ENCODE measurements around the gene UFSP2.
"Not testable (repeated sequence)": the region's sequence is repeated elsewhere in the genome, so short reads cannot be mapped to it uniquely, and the experiment has no call there.

UFSP2 gene

DNA sequence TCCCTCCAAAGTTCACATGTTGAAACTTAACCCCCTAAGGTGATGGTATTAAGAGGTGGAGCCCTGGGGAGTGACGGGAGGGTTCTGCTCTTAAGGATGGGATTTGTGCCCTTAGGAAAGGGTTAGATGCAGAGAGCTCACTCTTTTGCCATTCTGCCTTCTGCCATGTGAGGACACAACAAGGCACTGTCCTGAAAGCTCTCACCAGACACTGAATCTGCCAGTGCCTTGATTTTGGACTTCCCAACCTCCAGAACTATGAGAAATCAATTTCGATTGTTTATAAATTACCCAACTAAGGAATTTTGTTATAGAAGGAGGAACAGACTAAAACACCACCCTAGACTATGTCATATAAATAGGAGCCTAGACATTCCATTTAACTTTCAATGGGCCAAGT is 41.7 kb downstream of the UFSP2 start:
- DNase-seq (ENCODE audit: low read depth) = no peak

DNA sequence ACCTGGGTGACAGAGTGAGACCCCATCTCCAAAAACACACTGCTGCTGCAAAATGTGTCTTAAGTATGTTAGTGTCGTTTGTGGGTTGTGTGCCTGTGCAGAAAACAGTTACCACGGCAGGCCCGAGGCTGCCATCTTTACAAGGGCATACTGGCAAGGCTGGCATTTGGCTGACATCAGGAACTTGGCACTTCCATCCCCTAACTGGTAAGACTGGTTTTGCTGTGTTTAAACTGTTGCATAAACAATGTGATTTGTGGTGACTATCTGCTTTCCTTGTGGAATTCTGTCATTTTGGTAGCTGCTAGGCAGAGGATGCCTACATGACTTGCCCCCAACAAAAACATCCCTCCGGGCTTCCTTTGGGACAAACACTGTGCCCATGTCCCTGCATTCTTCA is 42.3 kb downstream of the UFSP2 start:
- no peak for DNase-seq (ENCODE audit: low read depth)

DNA sequence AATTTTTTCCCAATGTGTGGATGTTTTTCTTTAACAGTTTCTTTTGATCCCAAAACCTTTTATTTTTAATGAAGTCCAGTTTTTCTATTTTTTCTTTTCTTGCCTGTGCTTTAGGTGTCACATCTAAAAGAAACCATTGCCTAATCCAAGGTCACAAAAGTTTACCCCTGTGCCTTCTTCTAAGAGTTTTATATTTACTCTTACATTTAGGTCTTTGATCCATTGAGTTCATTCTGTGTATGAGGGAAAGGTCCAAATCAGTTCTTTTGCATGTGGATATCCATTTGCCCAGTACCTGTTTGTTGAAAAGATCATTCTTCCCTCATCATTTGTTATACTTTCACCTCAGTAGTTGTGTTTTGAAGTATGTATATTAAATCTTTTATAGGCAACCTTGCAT is 43.0 kb downstream of the UFSP2 start:
- no peak for DNase-seq (ENCODE audit: low read depth)

DNA sequence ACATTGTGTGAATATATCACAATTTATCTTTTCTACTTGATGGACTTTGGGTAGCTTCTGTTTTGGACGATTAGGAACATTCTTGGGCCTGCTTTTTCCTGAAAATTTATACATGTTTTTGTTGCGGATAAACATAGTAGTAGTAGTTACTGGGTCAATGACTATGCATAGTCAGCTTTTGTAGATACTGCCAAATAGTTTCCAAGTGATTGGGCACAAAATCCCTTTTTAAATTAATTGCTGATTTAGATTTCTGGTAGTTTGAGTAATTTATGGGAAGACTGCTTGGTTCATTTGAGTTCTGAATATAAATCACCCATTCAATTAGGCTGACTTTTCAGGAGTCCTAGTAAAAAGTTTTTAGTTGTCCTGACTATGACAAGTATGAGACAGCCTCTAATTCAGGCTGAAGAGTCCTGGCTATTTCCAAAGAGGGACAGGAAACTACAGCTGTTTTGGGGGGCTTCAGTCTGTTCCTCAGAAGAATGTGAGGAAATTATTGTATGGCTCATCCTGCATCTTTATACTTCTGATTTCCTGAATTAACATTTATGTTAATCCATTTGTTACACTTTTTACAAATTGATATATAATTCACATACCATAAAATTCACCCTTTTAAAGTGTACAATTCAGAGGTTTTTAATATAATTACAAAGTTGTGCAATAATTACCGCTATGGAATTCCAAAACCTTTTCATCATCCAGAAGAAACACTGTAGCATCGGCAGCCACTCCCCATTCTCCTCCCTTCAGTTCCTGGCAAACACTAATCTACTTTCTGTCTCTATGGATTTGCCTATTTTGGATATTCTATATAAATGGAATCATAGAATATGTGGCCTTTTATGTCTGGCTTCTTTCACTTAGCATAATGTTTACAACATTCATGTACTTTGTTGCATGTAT is 44.2 kb downstream of the UFSP2 start:
- no peak for DNase-seq (ENCODE audit: low read depth)

DNA sequence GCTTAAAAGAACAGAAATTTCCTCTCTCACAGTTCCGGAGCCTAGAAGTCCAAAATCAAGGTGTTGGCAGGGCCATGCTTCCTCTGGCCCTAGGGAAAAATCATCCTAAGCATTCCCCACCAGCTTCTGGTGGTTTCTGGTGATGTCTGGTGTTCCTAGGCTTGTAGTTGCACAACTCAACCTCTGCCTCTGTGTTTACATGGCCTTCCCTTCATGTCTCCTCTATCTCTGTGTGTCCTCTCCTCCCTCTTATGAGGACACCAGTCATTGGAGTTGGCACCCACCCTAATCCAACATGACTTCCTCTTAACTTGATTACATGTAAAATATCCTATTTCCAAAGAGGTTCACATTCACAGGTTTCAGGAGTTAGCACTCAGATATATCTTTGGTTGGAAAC is 45.4 kb downstream of the UFSP2 start:
- DNase-seq (ENCODE audit: low read depth) = no peak

DNA sequence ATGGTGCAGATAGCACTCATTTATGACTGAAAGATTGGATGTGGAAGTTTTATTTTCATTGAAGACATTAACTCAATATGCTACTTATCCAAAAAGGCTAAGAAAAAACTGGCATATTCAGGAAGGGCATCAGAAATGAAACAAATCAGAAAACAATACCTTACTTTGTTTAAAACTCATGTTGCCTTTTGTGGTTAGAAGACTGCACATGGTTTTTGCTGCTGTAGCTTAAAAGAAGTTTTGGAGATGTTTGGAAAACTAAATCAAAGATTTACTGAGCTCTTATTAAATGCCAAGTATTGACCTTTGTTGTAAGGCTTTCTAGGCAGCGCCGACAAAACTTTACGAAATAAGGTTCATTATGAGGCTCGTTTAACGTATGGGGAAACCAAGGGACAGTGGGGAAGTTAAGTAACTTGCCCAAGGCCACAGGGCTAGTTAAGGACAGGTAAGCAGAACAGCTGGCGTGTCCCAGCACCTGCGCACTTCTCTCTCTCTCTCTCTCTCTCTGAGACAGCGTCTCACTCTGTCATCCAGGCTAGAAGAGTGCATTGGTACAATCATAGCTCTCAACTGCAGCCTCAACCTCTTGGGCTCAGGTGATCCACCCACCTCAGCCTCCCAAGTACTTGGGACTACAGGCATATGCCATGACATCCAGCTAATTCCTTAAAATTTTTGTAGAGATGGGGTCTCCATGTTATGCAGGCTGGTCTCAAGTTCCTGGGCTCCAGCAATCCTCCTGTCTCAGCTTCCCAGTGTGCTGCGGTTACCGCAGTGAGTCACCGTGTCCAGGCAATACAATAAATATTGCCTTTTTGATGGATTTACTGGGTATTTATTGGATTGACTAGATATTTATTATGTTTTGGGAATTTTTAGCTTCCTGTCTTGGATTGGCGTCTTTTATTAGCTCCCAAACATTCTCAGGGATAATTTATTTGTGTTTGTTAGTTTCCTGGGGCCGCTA is 46.2 kb downstream of the UFSP2 start:
- no peak for DNase-seq (ENCODE audit: low read depth)

DNA sequence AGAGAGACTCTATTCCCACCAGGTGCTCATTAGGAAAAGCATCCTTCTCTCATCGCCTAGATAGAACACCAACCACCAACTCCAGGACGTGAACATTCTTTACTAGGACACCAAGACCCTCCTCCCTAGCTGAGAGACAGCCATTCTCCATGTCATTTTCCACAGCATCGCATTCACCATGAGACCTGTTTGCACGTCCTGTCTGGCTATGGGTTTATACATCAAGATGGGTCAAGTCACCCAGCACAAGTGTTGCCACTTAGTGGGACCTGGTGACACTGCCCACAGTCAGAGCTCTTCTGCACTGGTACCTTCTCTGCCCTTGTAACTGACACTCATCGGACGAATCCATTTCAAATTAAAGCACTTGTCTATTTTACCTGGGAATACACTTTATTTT is 47.5 kb downstream of the UFSP2 start:
- DNase-seq (ENCODE audit: low read depth) = no peak

DNA sequence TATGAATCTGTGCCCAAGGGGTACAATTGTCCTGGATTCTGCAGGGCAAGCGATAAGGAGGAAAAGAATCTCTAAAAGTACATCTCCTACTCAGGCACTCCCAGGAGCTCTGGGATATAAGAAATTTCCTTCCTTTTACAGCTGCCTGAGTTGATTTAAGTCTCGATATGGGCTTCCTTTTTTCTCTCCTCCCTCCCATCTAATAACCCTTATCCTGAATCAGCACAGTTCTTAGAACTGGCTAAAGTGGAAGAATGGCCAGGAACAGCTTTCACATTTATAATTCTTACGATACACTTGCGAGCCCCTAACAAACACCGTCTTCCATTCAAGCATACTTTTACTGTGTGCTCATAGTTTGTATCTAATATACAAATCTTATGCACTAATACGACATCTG is 51.2 kb downstream of the UFSP2 start:
- no peak for DNase-seq (ENCODE audit: low read depth)

DNA sequence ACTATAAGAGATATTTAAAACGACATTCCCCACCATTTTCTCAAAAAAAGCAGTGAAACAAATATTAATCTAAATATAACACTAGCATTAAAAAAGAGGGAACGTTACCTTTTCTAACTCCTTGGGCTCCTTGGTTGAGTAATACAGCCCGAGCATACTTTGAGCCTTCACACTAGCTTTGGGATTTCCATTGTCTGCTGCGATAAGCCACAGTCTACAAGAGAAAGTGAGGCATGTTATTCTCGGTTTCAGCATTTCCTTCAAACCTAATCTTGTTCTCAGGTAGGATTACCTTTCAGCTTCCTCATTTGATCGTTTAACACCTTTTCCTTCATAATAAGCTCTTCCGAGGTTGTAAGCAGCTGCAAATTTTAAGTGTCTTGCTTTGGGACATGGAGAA is 51.7 kb downstream of the UFSP2 start:
- no peak for DNase-seq (ENCODE audit: low read depth)

DNA sequence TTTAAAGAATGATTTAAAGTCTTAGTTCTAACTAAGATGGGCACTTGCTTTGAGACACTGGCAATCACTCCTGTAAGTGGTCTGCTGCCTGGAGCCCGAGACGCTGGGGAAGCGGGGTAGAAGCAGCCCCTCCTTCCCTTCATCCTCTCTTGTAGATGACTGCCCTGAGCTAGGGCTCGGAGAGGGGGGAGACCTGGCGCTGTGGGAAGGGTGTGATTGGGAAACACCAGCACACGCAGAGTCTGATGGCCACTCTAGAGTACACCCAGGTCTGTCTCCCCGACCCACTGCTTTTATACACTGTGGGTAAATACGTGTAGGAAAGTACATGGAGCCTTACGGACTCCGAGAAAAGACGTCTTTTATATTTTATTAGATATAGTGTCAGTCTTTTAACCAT is 54.1 kb downstream of the UFSP2 start:
- no peak for DNase-seq (ENCODE audit: low read depth)

DNA sequence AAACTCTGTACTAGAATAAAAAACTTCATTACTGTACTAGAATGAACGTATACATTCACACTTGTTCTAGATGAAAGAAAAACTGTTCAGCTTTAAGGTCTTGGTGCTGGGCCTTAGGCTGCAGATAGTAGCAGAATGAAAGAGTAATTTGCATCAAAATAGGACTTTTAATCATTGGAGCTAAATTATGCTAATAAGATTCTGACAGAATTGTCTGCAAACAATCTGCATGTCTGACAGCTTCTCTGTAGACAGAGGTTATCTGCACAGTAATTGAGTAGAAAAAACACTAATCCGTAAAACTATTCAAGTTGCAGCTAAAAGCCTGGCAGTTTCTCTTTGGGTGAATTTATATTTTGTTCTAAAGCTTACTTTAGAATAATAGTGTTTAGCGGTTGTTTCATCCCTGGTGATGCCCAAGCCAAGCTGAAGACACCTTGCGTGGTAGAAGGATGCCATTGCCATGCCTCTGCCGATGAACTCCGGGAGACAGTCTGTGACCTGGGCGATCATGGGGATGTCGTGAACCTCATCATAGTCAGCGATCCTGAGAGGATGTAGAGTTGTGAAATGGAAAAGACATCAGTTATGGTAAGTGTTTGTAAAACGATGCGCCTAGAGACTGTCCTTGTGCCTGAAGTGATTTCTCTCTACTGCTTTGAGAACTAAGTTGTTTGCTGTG is 55.4 kb downstream of the UFSP2 start:
- DNase-seq (ENCODE audit: low read depth) = no peak

DNA sequence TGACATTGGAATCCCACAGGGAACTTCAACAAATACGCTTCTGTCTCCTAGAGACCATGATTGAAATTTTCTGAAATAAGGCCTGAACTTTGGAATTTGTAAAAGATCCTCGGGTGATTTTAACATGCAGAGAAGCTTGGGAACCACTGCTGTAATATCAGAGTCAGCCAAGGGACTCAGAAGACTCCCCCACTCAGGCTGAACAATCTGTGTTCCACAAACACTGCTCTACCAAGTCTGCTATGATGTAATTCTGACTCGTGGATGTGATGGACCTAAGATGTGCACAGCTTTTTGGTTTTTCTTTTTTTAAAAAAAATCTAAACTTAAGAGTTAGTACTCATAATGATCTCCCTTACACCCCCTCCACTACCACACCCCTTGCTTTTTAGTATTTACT is 56.0 kb downstream of the UFSP2 start:
- no peak for DNase-seq (ENCODE audit: low read depth)

DNA sequence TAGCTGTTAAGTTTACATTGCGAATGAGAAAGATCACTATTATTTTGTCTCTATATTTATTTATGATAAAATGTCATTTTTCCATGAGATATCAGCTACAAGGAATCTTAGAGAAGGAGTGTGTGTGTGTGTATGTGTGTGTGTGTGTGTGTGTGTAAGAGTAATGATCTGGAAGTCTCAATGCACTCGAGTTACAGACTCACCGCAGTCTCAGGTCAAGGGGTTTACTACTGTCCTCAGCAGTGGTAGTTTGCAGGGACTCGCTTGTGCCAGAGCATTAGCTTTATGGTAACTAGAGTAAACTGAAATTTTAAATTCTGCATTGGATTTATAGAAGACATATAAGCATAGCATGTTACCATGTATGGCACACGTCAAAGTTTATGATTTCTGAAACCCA is 60.9 kb downstream of the UFSP2 start:
- DNase-seq (ENCODE audit: low read depth) = no peak

DNA sequence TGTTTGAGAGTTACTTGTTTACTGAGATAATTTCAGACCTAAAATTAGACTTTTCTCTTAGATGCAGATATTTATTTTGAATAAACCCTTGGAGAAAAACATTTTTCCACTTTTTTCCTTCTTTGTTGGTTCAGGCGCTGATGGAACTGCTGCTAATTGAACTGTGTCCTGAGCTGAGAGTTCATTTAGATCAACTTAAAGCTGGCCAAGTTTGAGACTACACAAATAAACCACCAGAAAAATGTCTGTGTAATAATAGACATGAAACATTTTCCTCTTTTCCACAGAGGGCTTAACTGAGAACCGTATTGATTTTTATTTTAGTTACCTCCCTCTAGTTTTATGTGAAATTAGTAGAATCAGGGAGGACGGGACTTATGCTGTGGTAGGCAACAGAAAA is 62.5 kb downstream of the UFSP2 start:
- DNase-seq (ENCODE audit: low read depth) = no peak

DNA sequence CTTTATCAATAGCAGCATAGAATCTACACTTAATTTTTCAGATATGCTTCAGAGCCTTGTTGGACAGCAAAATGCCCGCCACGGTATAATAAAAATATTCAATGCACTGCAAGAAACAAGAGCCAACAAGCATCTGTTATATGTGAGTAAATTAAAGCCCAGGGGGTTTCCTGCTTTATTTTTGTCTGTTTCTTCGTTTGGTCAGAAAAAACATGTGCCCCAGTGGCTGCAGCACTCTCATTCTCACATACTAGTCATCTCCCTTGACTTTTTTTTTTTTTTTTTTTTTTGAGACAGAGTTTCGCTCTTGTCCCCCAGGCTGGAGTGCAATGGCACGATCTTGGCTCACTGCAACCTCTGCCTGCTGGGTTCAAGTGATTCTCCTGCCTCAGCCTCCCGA is 63.2 kb downstream of the UFSP2 start:
- not testable (repeated sequence) for DNase-seq (ENCODE audit: low read depth)

DNA sequence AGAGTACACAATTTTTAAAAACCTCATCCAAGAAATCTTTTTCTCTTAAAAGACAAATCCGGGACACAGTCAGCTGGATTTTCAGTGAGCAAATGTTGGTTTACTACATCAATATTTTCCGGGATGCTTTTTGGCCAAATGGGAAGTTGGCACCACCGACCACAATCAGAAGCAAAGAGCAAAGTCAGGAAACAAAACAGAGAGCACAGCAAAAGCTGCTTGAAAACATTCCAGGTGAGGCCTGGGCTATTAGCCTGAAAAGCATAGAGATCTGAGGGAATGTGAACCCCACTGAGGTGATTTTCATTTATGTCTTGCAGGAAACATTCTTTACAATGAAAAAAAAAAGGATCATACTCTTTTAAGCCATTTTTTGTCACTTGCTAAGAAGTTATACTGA is 63.9 kb downstream of the UFSP2 start:
- DNase-seq (ENCODE audit: low read depth) = no peak

DNA sequence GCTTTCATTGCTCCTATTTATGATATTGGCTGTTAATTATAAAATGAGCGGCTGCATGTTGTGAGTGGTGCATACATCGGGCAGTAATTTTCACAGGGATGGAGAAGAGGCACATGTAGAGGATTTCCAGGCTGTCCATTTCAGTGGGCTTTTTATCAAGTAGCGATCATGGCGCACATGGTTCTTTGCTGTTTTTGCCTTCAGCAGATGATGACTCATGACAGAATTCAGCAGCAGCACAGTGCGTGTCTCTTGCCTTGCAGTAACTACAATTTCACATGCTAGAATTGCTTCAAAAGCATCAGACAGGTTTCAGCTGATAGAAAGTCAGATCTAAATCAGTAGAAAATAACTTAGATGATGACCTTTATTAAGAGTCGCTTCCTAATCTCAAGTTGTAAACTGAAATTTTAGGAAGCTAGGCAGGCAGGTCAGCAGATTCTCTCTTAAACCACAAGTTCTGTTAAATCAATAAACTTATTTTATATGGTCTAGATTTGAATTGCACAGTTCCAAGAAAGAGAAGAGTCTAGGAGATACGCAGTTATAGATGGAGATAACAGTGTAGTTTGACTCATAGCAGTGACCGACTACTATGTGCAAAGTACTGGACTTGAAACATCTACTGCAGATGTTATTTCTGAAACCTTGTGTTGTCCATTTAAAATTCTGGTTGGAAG is 65.9 kb downstream of the UFSP2 start:
- no peak for DNase-seq (ENCODE audit: low read depth)

DNA sequence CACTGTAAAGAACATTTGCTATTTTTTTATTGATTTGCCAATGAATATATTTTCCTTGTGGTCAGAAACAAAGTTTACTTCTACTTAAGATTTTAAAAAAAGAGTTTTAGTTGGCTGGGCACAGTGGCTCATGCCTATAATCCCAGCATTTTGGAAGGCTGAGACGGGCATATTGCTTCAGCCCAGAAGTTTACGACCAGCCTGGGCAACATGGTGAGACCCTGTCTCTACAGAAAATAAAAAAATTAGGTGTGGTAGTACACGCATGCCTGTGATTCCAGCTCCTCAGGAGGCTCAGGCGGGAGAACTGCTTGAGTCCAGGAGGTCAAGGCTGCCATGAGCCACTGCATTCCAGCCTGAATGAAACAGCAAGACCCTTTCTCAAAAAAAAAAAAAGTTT is 66.8 kb downstream of the UFSP2 start:
- DNase-seq (ENCODE audit: low read depth) = no peak

DNA sequence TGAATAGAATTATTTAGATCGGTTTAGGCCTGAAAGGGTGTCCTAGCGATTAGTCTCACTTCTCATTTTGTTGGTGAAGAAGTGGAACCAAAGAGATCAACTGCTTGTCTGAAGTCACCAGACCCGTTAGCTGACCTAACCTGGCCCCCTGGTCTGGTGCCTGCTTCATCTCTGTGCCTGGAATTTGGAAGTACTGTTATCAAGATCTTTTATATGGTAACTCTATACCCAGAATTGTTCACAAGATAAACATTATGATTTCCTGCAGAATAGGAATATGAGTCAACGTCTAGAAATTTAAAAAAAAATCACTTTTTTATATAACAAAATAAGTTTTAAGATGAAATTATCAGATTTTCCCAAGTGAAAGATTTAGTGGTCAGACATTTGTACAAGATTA is 67.2 kb downstream of the UFSP2 start:
- DNase-seq (ENCODE audit: low read depth) = no peak

DNA sequence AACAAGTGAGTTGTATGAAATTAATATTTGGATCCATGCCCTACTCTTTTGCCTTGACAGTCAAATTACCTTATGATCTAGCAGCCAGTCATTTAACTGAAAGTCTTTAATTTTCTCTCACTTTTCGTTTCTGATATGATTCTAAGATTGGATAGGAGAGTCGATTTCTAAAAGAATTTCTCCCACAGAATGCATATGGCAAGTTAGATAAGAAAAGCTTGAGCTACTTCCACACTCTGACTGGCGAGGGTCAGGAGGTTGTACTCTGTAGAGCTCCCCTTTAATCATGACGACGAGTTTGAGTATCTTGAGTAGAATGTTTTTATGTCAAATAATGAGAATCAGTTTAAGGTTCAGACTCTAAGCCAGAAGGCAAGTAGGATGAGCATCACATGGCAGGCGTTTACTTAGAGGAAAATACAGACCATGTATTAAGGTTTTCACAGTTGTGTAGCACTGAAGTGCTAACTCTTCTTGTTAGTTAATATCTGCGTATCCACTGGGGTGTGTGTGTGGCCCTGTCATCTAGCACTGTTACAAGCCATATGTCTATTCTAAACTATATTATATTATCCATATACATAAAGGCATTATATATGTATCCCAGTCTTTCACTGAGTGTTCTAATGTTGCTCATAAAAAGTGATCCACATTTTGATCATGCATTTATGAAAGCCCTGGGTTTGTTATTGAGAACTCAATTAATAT is 67.9 kb downstream of the UFSP2 start:
- DNase-seq (ENCODE audit: low read depth) = no peak

DNA sequence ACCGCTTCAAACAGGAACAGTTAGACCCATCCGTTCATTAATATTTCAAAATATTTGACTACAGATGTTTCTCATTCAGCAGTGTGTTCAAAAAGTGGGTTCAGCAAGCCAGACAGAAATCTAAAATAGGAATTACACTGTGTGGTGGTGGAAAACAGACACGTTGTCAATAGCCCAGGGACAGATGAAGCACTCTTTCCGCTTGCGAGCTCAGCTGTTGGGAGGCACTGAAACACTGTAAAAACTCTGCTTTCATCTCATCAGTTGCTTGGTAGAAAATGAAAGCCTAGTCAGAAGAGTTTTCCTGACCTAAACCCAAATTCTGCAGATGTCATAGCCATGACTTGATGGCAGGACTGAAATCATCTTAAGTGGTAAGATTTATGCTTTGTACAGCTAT is 68.6 kb downstream of the UFSP2 start:
- no peak for DNase-seq (ENCODE audit: low read depth)
